HL-60/S4 treated with retinoic acid at 250 ng/mL for 4 days and 3 days (cell line): ENCODE results near the gene ZNF28.
"Not testable (repeated sequence)": the region's sequence is repeated elsewhere in the genome, so short reads cannot be mapped to it uniquely, and the experiment has no call there.

Source experiments
- in situ Hi-C: fragments of 300-500 bp; cut with MboI; formaldehyde crosslinking; loops from 2 replicates; pipeline ENCODE4 v1.7.0; 2022; ENCODE audit warnings: low sequenced_read_pairs

The ZNF28 gene

DNA sequence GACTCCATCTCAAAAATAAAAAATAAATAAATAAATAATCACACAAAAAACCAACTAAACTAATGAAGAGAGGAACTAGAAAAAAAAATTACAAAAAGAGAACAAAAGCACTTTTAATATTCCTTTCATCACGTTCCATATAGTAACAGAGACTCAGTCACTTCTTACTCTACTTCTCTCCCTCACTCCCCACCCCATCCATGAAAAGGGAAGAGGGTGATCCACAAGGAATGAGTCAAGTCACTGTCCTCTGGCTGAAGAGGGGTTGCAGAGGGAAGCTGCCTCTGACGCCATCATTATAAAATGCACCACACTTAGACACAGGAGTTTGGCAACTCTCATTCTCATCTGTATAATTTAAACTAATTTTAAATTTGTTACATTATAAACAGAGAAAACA, 38.6 kb downstream of the ZNF28 start:
- in situ Hi-C loops: not testable (repeated sequence)

- in situ Hi-C loops: no loop called here
Measured at GRCh38 chr19:52778811-52779210, 42.6 kb downstream of the ZNF28 start.

DNA sequence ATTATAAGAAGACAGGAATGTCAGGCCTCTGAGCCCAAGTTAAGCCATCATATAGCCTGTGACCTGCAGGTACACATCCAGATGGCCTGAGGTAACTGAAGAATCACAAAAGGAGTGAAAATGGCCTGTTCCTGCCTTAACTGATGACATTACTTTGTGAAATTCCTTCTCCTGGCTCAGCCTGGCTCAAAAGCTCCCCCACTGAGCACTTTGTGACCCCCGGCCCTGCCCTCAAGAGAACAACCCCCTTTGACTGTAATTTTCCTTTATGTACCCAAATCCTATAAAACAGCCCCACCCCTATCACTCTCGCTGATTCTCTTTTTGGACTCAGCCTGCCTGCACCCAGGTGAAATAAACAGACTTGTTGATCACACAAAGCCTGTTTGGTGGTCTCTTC, 65.0 kb downstream of the ZNF28 start:
- in situ Hi-C loops: not testable (repeated sequence)

DNA sequence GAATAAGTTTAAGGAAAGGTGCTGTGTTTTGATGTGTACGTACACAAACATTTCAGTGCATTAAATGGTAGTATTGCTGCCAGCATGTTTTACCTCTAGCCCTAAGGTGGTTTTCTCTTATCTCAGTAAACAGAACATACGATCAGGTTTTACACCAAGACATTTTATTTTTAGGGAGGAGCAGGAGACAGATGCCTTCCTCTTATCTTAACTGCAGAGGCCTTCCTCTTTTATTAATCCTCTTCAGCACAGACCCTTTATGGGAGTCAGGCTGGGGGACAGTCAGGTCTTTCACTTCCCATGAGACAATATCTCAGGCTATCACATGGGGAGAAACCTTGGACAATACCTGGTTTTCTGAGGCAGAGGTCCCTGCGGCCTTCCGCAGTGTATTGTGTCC, 71.7 kb downstream of the ZNF28 start:
- in situ Hi-C loops: no loop called here

- in situ Hi-C loops: no loop called here
Measured at GRCh38 chr19:52748336-52748950, 73.0 kb downstream of the ZNF28 start.
